ENCODE measurements around the gene TEX29.

GRCh38 chr13:111323950-111324651 lies 3.7 kb downstream of the TEX29 start:
- no peak for TF ChIP-seq POLR2A (IDR thresholded peaks at IDR 0.05)
- TF ChIP-seq, protein P1, sequence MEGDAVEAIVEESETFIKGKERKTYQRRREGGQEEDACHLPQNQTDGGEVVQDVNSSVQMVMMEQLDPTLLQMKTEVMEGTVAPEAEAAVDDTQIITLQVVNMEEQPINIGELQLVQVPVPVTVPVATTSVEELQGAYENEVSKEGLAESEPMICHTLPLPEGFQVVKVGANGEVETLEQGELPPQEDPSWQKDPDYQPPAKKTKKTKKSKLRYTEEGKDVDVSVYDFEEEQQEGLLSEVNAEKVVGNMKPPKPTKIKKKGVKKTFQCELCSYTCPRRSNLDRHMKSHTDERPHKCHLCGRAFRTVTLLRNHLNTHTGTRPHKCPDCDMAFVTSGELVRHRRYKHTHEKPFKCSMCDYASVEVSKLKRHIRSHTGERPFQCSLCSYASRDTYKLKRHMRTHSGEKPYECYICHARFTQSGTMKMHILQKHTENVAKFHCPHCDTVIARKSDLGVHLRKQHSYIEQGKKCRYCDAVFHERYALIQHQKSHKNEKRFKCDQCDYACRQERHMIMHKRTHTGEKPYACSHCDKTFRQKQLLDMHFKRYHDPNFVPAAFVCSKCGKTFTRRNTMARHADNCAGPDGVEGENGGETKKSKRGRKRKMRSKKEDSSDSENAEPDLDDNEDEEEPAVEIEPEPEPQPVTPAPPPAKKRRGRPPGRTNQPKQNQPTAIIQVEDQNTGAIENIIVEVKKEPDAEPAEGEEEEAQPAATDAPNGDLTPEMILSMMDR (IDR thresholded peaks at IDR 0.05): no peak
